ENCODE data around the gene AIMP2. TPM values are rescaled to one million over a fixed set of nuclear protein-coding genes. Genes with fewer than 3 reads are reported as not detected.

Gene AIMP2
- total RNA-seq, 4 donors from 2014 or later, result 32.3 to 50.0 (median 36.4) TPM

- DNase-seq (ENCODE audit: low spot score in 2 of 2), result no peak
- WGBS, 2 donors, result 71 to 77% methylated on average over 12 of the region's 12 CpGs
- H3K4me3 ChIP-seq (ENCODE audit: low read depth, poor library complexity, severe bottlenecking), result no peak overlapping the region
- TF ChIP-seq CTCF (IDR thresholded peaks at IDR 0.05), result no peak
- TF ChIP-seq POLR2A (IDR thresholded peaks at IDR 0.05), result no peak
- intact Hi-C loops (cut with DNase I; ENCODE audit: low total_unique reads), result no loop called here
Observed at GRCh38 chr7:6026820-6027311, 17.8 kb downstream of the AIMP2 start.

DNA sequence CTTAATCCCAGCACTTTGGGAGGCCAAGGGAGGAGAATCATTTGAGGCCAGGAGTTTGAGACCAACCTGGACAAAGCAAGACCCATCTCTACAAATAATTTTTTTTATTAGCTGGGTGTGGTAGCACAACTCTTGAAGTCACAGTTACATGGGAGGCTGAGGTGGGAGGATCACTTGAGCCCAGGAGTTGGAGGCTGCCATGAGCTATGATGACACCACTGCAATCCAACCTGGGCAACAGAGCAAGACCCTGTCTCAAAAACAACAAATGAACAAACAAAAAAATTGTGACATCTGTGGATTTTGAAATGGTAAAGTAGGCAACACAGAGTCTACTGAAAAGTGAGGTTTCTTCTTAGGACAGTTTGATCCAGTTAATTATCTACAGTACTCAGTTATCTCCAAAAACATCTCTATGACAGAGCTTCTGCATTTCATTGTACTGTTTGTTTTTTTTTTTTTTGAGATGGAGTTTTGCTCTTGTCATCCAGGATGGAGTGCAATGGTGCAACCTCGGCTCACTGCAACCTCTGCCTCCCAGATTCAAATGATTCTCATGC lies 18.8 kb downstream of the AIMP2 start:
- intact Hi-C loops (cut with DNase I; ENCODE audit: low total_unique reads), result no loop called here
- no peak overlapping the region for H3K4me3 ChIP-seq (ENCODE audit: low read depth, poor library complexity, severe bottlenecking)
- TF ChIP-seq CTCF (IDR thresholded peaks at IDR 0.05) (no peak), POLR2A (IDR thresholded peaks at IDR 0.05) (no peak)
- WGBS, 2 donors, result 96 to 100% methylated on average over 1 of the region's 1 CpG
- no peak for DNase-seq (ENCODE audit: low spot score in 2 of 2)

DNA sequence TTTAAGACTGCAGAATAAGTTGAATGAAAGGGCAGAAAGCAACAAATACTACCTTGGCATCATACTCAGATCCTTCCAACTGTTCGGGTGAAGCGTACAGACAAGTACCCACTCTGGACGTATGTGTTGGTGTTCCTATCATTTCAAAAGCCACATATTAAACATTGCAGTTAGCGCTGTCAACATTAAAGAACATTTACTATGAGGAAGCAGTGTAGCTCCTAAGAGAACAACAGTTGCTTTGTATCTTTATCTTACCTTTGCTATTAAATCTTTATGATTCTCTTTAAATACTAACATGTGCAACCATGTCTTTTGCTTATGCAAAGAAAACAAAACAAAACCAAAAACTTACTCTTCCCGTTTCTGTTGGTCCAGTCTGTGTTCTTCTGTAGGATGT lies 19.5 kb downstream of the AIMP2 start:
- no peak for TF ChIP-seq POLR2A (IDR thresholded peaks at IDR 0.05)
- no peak for TF ChIP-seq CTCF (IDR thresholded peaks at IDR 0.05)
- no peak for DNase-seq (ENCODE audit: low spot score in 2 of 2)
- 91% methylated on average over 5 of the region's 5 CpGs for WGBS, 2 donors
- intact Hi-C loops (cut with DNase I; ENCODE audit: low total_unique reads), result no loop called here
- no peak overlapping the region for H3K4me3 ChIP-seq (ENCODE audit: low read depth, poor library complexity, severe bottlenecking)

DNA sequence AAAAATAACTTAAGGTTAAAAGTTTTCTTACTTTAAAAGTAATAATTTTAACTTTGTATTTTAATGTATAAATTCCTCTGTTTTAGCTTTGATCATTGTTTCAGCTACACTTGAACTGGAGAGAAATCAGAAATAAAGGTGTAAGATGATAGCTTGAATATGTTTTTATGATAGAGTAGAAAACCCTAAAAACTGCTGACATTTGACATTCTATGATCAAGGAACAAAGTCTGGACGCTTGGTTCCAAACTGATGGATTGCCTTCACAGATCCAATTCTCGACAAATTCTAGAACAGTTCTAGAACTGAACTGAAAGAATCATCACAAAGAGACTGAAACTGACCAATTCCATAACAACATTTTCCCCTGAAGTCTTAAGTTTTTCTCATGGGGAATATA lies 21.9 kb downstream of the AIMP2 start, which contains the start of gene ANKRD61:
Gene ANKRD61 (plus strand): TSS at position 389 of the 400 bp plus-strand sequence. CDS start 0 bp downstream, at position 389.
- TF ChIP-seq POLR2A (IDR thresholded peaks at IDR 0.05), result no peak
- TF ChIP-seq CTCF (IDR thresholded peaks at IDR 0.05), result no peak
- no peak within 1 kb of the TSS for H3K4me3 ChIP-seq (ENCODE audit: low read depth, poor library complexity, severe bottlenecking)
- WGBS, 2 donors, result 82 to 94% methylated on average over 2 of the region's 2 CpGs
- DNase-seq (ENCODE audit: low spot score in 2 of 2), result no peak
- intact Hi-C loops (cut with DNase I; ENCODE audit: low total_unique reads), result loop anchor here (10.0 kb wide), 1 partner anchor 64 kb away; no protein-coding TSS in a partner anchor

GRCh38 chr7:6031567-6031966 lies 22.5 kb downstream of the AIMP2 start:
- 83 to 98% methylated on average over 3 of the region's 3 CpGs for WGBS, 2 donors
- TF ChIP-seq POLR2A (IDR thresholded peaks at IDR 0.05) (no peak), CTCF (IDR thresholded peaks at IDR 0.05) (no peak)
- no peak overlapping the region for H3K4me3 ChIP-seq (ENCODE audit: low read depth, poor library complexity, severe bottlenecking)
- DNase-seq (ENCODE audit: low spot score in 2 of 2), result no peak
- intact Hi-C loops (cut with DNase I; ENCODE audit: low total_unique reads), result loop anchor here (10.0 kb wide), 1 partner anchor 63 kb away; no protein-coding TSS in a partner anchor

DNA sequence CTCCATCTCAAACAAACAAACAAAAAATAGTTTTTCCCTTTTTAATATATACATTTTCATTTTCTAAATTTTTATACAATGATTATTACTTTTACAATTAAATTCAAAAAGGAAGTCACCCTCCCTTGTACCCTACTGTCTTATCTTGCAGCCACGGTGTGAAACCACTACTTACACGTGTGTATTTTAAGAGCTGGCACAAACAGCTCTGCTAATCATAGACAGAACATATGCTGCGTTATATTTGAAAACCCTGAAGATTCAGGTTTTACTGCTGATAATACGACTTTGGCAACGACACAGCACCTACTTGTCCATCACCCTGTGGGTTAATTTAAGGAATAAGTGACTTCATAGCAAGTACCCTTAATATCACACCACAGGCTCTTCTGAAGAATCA lies 23.1 kb downstream of the AIMP2 start:
- intact Hi-C loops (cut with DNase I; ENCODE audit: low total_unique reads), result loop anchor here (10.0 kb wide), 1 partner anchor 63 kb away; no protein-coding TSS in a partner anchor
- TF ChIP-seq POLR2A (IDR thresholded peaks at IDR 0.05), result no peak
- TF ChIP-seq CTCF (IDR thresholded peaks at IDR 0.05), result no peak
- 71 to 83% methylated on average over 5 of the region's 5 CpGs for WGBS, 2 donors
- no peak for DNase-seq (ENCODE audit: low spot score in 2 of 2)
- no peak overlapping the region for H3K4me3 ChIP-seq (ENCODE audit: low read depth, poor library complexity, severe bottlenecking)
